Measurements from ENCODE around the gene PRKCE.

PRKCE gene

GRCh38 chr2:45993476-45993991, 342.1 kb downstream of the PRKCE start:
- DNase-seq (ENCODE audit: low read depth) = peak; percentile 76

- DNase-seq (ENCODE audit: low read depth) = no peak
These were observed 342.6 kb downstream of the PRKCE start for GRCh38 chr2:45994060-45994459.

- DNase-seq (ENCODE audit: low read depth) = no peak
These were observed 349.2 kb downstream of the PRKCE start for GRCh38 chr2:46000660-46001059.

- DNase-seq (ENCODE audit: low read depth) = no peak
These were observed 349.8 kb downstream of the PRKCE start for GRCh38 chr2:46001290-46001689.

GRCh38 chr2:46001741-46002506, 350.4 kb downstream of the PRKCE start:
- peak; percentile 85 for DNase-seq (ENCODE audit: low read depth)

- peak; percentile 45 for DNase-seq (ENCODE audit: low read depth)
These were observed 351.0 kb downstream of the PRKCE start for GRCh38 chr2:46002507-46002883.

GRCh38 chr2:46002947-46003346, 351.5 kb downstream of the PRKCE start:
- DNase-seq (ENCODE audit: low read depth) = no peak

GRCh38 chr2:46003903-46004473, 352.5 kb downstream of the PRKCE start:
- DNase-seq (ENCODE audit: low read depth) = no peak

- DNase-seq (ENCODE audit: low read depth) = no peak
These were observed 355.1 kb downstream of the PRKCE start for GRCh38 chr2:46006473-46007025.

GRCh38 chr2:46007412-46007811, 355.9 kb downstream of the PRKCE start:
- no peak for DNase-seq (ENCODE audit: low read depth)

- peak; percentile 40 for DNase-seq (ENCODE audit: low read depth)
These were observed 356.8 kb downstream of the PRKCE start for GRCh38 chr2:46008091-46008870.

- DNase-seq (ENCODE audit: low read depth) = no peak
These were observed 357.8 kb downstream of the PRKCE start for GRCh38 chr2:46009315-46009714.

- no peak for DNase-seq (ENCODE audit: low read depth)
These were observed 358.3 kb downstream of the PRKCE start for GRCh38 chr2:46009772-46010171.

- DNase-seq (ENCODE audit: low read depth) = no peak
These were observed 358.9 kb downstream of the PRKCE start for GRCh38 chr2:46010223-46010924.

- peak; percentile 54 for DNase-seq (ENCODE audit: low read depth)
These were observed 359.5 kb downstream of the PRKCE start for GRCh38 chr2:46010925-46011490.

GRCh38 chr2:46012618-46013240, 361.3 kb downstream of the PRKCE start:
- DNase-seq (ENCODE audit: low read depth) = no peak

GRCh38 chr2:46013726-46014125, 362.3 kb downstream of the PRKCE start:
- DNase-seq (ENCODE audit: low read depth) = no peak

- peak; percentile 55 for DNase-seq (ENCODE audit: low read depth)
These were observed 363.6 kb downstream of the PRKCE start for GRCh38 chr2:46014911-46015654.

- DNase-seq (ENCODE audit: low read depth) = no peak
These were observed 364.2 kb downstream of the PRKCE start for GRCh38 chr2:46015671-46016070.

- DNase-seq (ENCODE audit: low read depth) = no peak
These were observed 364.6 kb downstream of the PRKCE start for GRCh38 chr2:46016091-46016490.

All from amniotic epithelial cell (primary cell).